HG02981 (cell line): Measurements from ENCODE around the gene HCRTR1.

Experiments
- ATAC-seq: cut with Tn5 transposase; IDR thresholded peaks from one replicate; pipeline ENCODE4 v1.9.1; 2021; ENCODE audit warnings: mild to moderate bottlenecking, moderate library complexity; ENCODE audit not compliant: unreplicated experiment

Gene HCRTR1

GRCh38 chr1:31665234-31665878 is 47.9 kb downstream of the HCRTR1 start:
- ATAC-seq = no peak

GRCh38 chr1:31666263-31666963 is 48.9 kb downstream of the HCRTR1 start:
- no peak for ATAC-seq

GRCh38 chr1:31667065-31667785 is 49.7 kb downstream of the HCRTR1 start:
- no peak for ATAC-seq

- no peak for ATAC-seq
Observed at GRCh38 chr1:31668303-31668883, 50.9 kb downstream of the HCRTR1 start.

GRCh38 chr1:31669433-31669785 is 51.9 kb downstream of the HCRTR1 start:
- no peak for ATAC-seq

- ATAC-seq = no peak
Observed at GRCh38 chr1:31669786-31670592, 52.5 kb downstream of the HCRTR1 start.

GRCh38 chr1:31670593-31670964 is 53.1 kb downstream of the HCRTR1 start:
- ATAC-seq = no peak

GRCh38 chr1:31671147-31671546 is 53.7 kb downstream of the HCRTR1 start:
- no peak for ATAC-seq

GRCh38 chr1:31671561-31672201 is 54.2 kb downstream of the HCRTR1 start:
- ATAC-seq = no peak

GRCh38 chr1:31672986-31673385 is 55.5 kb downstream of the HCRTR1 start:
- ATAC-seq = no peak

- ATAC-seq = no peak
Observed at GRCh38 chr1:31673433-31673832, 55.9 kb downstream of the HCRTR1 start.

GRCh38 chr1:31674626-31675025 is 57.1 kb downstream of the HCRTR1 start:
- no peak for ATAC-seq

- no peak for ATAC-seq
Observed at GRCh38 chr1:31675161-31675560, 57.7 kb downstream of the HCRTR1 start.

GRCh38 chr1:31675756-31676155 is 58.3 kb downstream of the HCRTR1 start:
- no peak for ATAC-seq
